ENCODE data around the gene ZNF200. TPM values are rescaled to one million over a fixed set of nuclear protein-coding genes. Genes with fewer than 3 reads are reported as not detected.

Gene ZNF200
- total RNA-seq, 1 donor from 2014 or later = 14.6 TPM

- no peak for DNase-seq (ENCODE audit: low spot score in 2 of 2)
- H3K9me3 ChIP-seq = peaks cover 3 to 7% of the 10 kb centered on the region in 2 donors
- H3K4me1 ChIP-seq = peaks cover 0 to 10% of the 10 kb centered on the region in 2 donors
- no peak overlapping the region for H3K4me3 ChIP-seq
- intact Hi-C loops (cut with DNase I) = loop anchor here (5.0 to 10.0 kb wide), 2 partner anchors 235 to 242 kb away; partner anchors contain the start of genes CLUAP1, HCFC1R1, THOC6 and TNFRSF12A
- peaks cover 0 to 7% of the 10 kb centered on the region in 2 donors for H3K36me3 ChIP-seq
- no peaks in the 10 kb centered on the region for H3K27me3 ChIP-seq
- TF ChIP-seq CTCF (IDR thresholded peaks at IDR 0.05) = peak; percentile 9 to 50 (median 45)
- no peak overlapping the region for H3K27ac ChIP-seq
Observed at GRCh38 chr16:3266873-3267537, 32.0 kb upstream of the ZNF200 start.

- H3K36me3 ChIP-seq = peaks cover 0 to 7% of the 10 kb centered on the region in 2 donors
- peak; percentile 90 to 98 for DNase-seq (ENCODE audit: low spot score in 2 of 2)
- H3K4me1 ChIP-seq = peaks cover 0 to 10% of the 10 kb centered on the region in 2 donors
- no peaks in the 10 kb centered on the region for H3K27me3 ChIP-seq
- H3K9me3 ChIP-seq = peaks cover 3 to 7% of the 10 kb centered on the region in 2 donors
- intact Hi-C loops (cut with DNase I) = loop anchor here (1.0 to 10.0 kb wide), 7 partner anchors 18 to 240 kb away; partner anchors contain the start of genes CLUAP1, HCFC1R1, THOC6 and TIGD7
- peak in 1 of 3 experiments; percentile 33 for TF ChIP-seq CTCF (IDR thresholded peaks at IDR 0.05)
- peak overlapping the region; percentile 89 to 94 for H3K27ac ChIP-seq
- peak overlapping the region; percentile 56 to 66 for H3K4me3 ChIP-seq
Observed at GRCh38 chr16:3264137-3265036, 29.4 kb upstream of the ZNF200 start.

GRCh38 chr16:3262517-3262916 is 27.6 kb upstream of the ZNF200 start:
- Histone ChIP-seq H3K9me3 (peaks cover 3 to 7% of the 10 kb centered on the region in 2 donors), H3K4me1 (peaks cover 0 to 10% of the 10 kb centered on the region in 2 donors), H3K27me3 (no peaks in the 10 kb centered on the region), H3K4me3 (no peak overlapping the region), H3K27ac (no peak overlapping the region), H3K36me3 (peaks cover 0 to 4% of the 10 kb centered on the region in 2 donors)
- intact Hi-C loops (cut with DNase I) = loop anchor here (10.0 kb wide), 1 partner anchor 238 kb away; the partner anchor contains the start of genes HCFC1R1, THOC6 and TNFRSF12A
- TF ChIP-seq CTCF (IDR thresholded peaks at IDR 0.05) = no peak
- DNase-seq (ENCODE audit: low spot score in 2 of 2) = no peak

DNA sequence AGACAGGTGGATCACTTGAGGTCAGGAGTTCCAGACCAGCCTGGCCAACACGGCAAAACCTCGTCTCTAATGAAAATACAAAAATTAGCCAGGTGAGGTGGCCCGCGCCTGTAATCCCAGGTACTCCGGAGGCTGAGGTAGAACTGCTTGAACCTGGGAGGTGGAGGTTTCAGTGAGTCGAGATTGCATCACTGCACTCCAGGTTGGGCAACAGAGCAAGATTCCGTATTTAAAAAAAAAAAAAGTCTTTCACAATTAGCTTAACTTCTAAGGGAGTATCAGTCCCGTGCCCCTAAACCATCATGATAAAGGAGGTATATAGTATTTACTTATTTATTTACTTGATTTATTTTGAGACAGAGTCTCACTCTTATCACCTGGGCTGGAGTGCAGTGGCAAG is 24.9 kb upstream of the ZNF200 start:
- Histone ChIP-seq H3K9me3 (peaks cover 0 to under 1% of the 10 kb centered on the region in 2 donors), H3K4me3 (no peak overlapping the region), H3K4me1 (peaks cover 0 to 4% of the 10 kb centered on the region in 2 donors), H3K27ac (no peak overlapping the region), H3K36me3 (no peaks in the 10 kb centered on the region), H3K27me3 (no peaks in the 10 kb centered on the region)
- intact Hi-C loops (cut with DNase I) = loop anchor here (10.0 kb wide), 1 partner anchor 235 kb away; the partner anchor contains the start of genes HCFC1R1, THOC6 and TNFRSF12A
- no peak for TF ChIP-seq CTCF (IDR thresholded peaks at IDR 0.05)
- no peak for DNase-seq (ENCODE audit: low spot score in 2 of 2)

DNA sequence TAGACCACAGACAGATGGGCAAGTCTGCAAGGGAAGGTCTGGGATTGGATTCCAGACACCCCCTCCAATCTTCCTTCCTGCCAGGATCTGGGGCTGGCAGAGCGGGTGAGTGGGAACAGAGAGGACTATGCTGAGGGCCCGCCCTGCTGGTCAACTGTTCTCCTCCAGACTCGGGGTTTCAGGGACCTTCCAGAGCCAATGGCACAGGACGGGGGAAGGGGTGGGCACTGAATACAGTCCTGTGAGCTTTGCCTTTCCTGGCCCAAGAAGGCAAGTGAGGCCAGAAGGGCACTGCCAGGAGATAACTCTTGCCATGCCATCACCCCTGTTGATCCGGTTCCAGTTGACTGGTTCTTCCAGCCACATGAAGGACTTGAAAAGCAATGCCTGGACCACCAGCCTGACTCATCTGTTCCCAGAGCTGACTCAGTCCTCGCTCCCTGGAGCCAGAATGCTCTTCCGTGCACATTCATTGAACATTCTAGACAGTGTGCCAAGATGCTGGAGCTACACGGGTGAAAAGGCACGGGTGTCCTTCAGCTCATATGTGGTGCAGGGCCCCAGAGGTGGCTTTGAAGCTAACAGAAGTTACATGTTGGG is 22.0 kb upstream of the ZNF200 start:
- Histone ChIP-seq H3K27me3 (no peaks in the 10 kb centered on the region), H3K4me1 (no peaks in the 10 kb centered on the region), H3K36me3 (no peaks in the 10 kb centered on the region), H3K27ac (no peak overlapping the region), H3K9me3 (no peaks in the 10 kb centered on the region), H3K4me3 (no peak overlapping the region)
- intact Hi-C loops (cut with DNase I) = no loop called here
- no peak for TF ChIP-seq CTCF (IDR thresholded peaks at IDR 0.05)
- DNase-seq (ENCODE audit: low spot score in 2 of 2) = no peak

Measured in ascending aorta (tissue), 2 donors.